ENCODE measurements around the gene PRND. TPM values are rescaled to one million over a fixed set of nuclear protein-coding genes. Genes with fewer than 3 reads are reported as not detected.

The PRND gene
- total and polyA plus RNA-seq, 2 of the 8 experiments (the other 6 are each of a cell fraction or from before 2014, with no cell fraction given), result 0.09 to 0.11 TPM

DNA sequence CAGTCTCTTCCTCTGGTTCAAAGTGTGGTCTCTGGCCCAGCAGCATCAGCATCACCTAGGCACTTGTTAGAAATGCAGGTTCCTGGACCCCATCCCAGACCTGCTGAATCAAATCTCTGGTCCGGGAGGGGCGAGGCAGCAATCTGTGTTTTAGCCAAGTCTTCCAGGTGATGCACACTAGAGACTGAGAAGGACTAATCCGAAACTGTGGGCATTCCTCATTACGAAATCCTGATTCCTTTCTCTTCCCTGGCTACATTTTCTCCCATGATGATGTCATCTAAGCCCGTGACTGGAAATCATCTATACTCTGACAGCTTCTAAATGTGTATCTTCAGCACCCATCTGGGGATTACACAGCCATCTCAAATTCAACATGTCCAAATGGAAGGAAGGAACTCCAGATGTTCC lies 39.7 kb upstream of the PRND start:
- ChIA-PET POLR2A (ENCODE audit: partially characterized antibody) (interaction anchor here (0.6 to 0.9 kb wide), 2 partner anchors 8 to 9 kb away, joined by 3 to 4 read pairs; no protein-coding TSS in a partner anchor), CTCF (ENCODE audit: partially characterized antibody) (interaction anchor here (1.1 kb wide), 1 partner anchor 26 kb away, joined by 3 read pairs; no protein-coding TSS in a partner anchor)
- Histone ChIP-seq H3K27me3 (replicated peaks in 1 of 4; ENCODE audit: control insufficient read depth in 3 of 4, extremely low read depth in 1 of 4, insufficient read depth in 3 of 4, low read length in 3 of 4) (no peaks in the 10 kb centered on the region; a peak in 3 of 7 replicates), H3K4me2 (ENCODE audit: insufficient read depth in 1 of 2, low read depth in 2 of 2, low read length in 2 of 2) (no peak overlapping the region), H3K18ac (ENCODE audit: extremely low read depth, low read length) (no peak overlapping the region), H3K14ac (ENCODE audit: insufficient read length) (no peak overlapping the region), H3K4me3 (ENCODE audit: extremely low read depth in 1 of 4, insufficient read depth in 2 of 4, low read depth in 3 of 4, low read length in 4 of 4) (no peak overlapping the region), H2BK15ac (ENCODE audit: low read length) (no peak overlapping the region), H2AFZ (ENCODE audit: low read length) (no peak overlapping the region), H3K9ac (replicated peaks in 1 of 4; ENCODE audit: extremely low read depth in 1 of 4, low read depth in 3 of 4, low read length in 3 of 4) (no peak overlapping the region), H2BK12ac (ENCODE audit: low read depth, low read length) (peak overlapping the region; percentile 50; the same call in 1 of the 2 replicates), H2BK5ac (ENCODE audit: low read depth, low read length) (no peak overlapping the region), H3K56ac (replicated peaks; ENCODE audit: insufficient read length, low read depth, low read length) (no peak overlapping the region), H3K27ac (ENCODE audit: low read depth, low read length) (no peak overlapping the region), H3K23me2 (ENCODE audit: low read depth, low read length) (0 out of 2 replicates have a peak, but pooled peaks cover 2% of the 10 kb centered on the region), H3K9me3 (ENCODE audit: insufficient read depth in 2 of 2, low read depth in 1 of 2, low read length in 1 of 2) (no peaks in the 10 kb centered on the region), H3K79me2 (ENCODE audit: control insufficient read depth in 1 of 2, insufficient read depth in 2 of 2, low read length in 2 of 2) (no peaks in the 10 kb centered on the region), H2BK20ac (ENCODE audit: low read length) (no peak overlapping the region), H2AK5ac (ENCODE audit: low read depth, low read length) (no peak overlapping the region), H4K8ac (ENCODE audit: extremely low read depth, insufficient read depth, low read length) (no peak overlapping the region), H3K4ac (replicated peaks; ENCODE audit: insufficient read length, low read depth, low read length) (no peak overlapping the region), H3K23ac (ENCODE audit: insufficient read length) (no peak overlapping the region), H3K4me1 (replicated peaks in 1 of 4; ENCODE audit: control insufficient read depth in 3 of 4, insufficient read depth in 4 of 4, low read length in 3 of 4) (peaks cover 0 to 4% (median 2%) of the 10 kb centered on the region in 4 experiments; a peak in 4 of 7 replicates), H4K20me1 (replicated peaks in 1 of 2; ENCODE audit: control insufficient read depth in 1 of 2, insufficient read depth in 2 of 2, low read length in 2 of 2) (no peaks in the 10 kb centered on the region), H3K79me1 (ENCODE audit: low read depth, low read length) (no peaks in the 10 kb centered on the region), H4K91ac (replicated peaks; ENCODE audit: insufficient read length, low read length) (no peak overlapping the region), H2BK120ac (replicated peaks; ENCODE audit: low read depth, low read length) (no peak overlapping the region), H3K36me3 (ENCODE audit: control insufficient read depth in 2 of 4, insufficient read depth in 4 of 4, low read length in 3 of 4) (no peaks in the 10 kb centered on the region), H4K5ac (ENCODE audit: insufficient read length, low read depth, low read length) (no peak overlapping the region)
- FAIRE-seq (no peak), DNase-seq (ENCODE audit: low read depth in 1 of 2, low spot score in 2 of 2) (no peak)
- WGBS, 2 experiments (ENCODE audit: extremely low coverage in 1 of 2, insufficient coverage in 1 of 2, insufficient read length in 1 of 2, insufficient replicate concordance in 2 of 2, low coverage in 1 of 2, low lambda C conversion rate in 2 of 2, missing lambda C conversion rate in 1 of 2), result 80% methylated on average over 5 of the region's 5 CpGs; no CpG with 5 or more reads in 1 of the 2 experiments
- TF ChIP-seq, protein P1, sequence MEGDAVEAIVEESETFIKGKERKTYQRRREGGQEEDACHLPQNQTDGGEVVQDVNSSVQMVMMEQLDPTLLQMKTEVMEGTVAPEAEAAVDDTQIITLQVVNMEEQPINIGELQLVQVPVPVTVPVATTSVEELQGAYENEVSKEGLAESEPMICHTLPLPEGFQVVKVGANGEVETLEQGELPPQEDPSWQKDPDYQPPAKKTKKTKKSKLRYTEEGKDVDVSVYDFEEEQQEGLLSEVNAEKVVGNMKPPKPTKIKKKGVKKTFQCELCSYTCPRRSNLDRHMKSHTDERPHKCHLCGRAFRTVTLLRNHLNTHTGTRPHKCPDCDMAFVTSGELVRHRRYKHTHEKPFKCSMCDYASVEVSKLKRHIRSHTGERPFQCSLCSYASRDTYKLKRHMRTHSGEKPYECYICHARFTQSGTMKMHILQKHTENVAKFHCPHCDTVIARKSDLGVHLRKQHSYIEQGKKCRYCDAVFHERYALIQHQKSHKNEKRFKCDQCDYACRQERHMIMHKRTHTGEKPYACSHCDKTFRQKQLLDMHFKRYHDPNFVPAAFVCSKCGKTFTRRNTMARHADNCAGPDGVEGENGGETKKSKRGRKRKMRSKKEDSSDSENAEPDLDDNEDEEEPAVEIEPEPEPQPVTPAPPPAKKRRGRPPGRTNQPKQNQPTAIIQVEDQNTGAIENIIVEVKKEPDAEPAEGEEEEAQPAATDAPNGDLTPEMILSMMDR (IDR thresholded peaks at IDR 0.05; ENCODE audit: control extremely low read depth in 1 of 3, insufficient read depth in 1 of 3, low read depth in 1 of 3, low read length in 3 of 3), result no peak
- TF ChIP-seq CBX8 (IDR thresholded peaks at IDR 0.05; ENCODE audit: borderline replicate concordance, low read depth, low read length) (no peak), SUZ12 (IDR thresholded peaks at IDR 0.05; ENCODE audit: low read length) (no peak), EZH2 (IDR thresholded peaks at IDR 0.05; ENCODE audit: low read depth, low read length, severe bottlenecking) (no peak), SIRT6 (IDR thresholded peaks at IDR 0.05; ENCODE audit: low read length) (no peak), BCL11A (IDR thresholded peaks at IDR 0.05; ENCODE audit: low read depth in 2 of 2, low read length in 2 of 2) (no peak), NRF1 (IDR thresholded peaks at IDR 0.05; ENCODE audit: low read depth, low read length) (no peak), RAD21 (IDR thresholded peaks at IDR 0.05 in 1 of 2, conservative IDR thresholded peaks at IDR 0.05 in 1 of 2; ENCODE audit: low read depth in 2 of 2, low read length in 2 of 2) (no peak), HDAC6 (IDR thresholded peaks at IDR 0.05; ENCODE audit: low read depth, low read length) (no peak), SRF (IDR thresholded peaks at IDR 0.05; ENCODE audit: low read depth, low read length) (no peak)
- TF ChIP-seq, protein P2, sequence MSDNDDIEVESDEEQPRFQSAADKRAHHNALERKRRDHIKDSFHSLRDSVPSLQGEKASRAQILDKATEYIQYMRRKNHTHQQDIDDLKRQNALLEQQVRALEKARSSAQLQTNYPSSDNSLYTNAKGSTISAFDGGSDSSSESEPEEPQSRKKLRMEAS (IDR thresholded peaks at IDR 0.05), result no peak
